ENCODE data around the gene SLAMF8. TPM values are rescaled to one million over a fixed set of nuclear protein-coding genes. Genes with fewer than 3 reads are reported as not detected.

The SLAMF8 gene
- total RNA-seq, 1 experiment from 2014 or later = not detected

DNA sequence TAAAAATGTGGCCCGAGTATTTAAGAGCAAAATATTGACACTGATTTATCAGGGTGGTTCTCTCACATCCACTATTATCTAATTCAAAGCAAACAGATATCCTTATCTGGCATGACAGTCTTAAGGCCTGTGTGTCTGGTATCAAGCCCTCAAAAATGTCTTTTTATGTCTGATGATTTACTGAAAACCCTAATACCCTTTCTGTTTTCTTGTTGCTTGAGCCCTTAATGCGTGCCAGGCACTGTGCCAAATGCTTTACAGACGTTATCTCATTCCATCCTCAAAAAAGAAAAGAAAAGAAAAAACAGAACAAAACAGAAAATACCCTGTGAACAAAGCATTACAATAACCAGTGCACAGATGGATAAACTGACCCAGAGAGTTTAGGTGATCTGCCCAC, 40.2 kb upstream of the SLAMF8 start:
- no CpG with 5 or more reads among the region's 3 CpGs for WGBS (ENCODE audit: extremely low coverage, insufficient read length, low lambda C conversion rate)
- no peaks in the 10 kb centered on the region for H4K20me1 ChIP-seq (ENCODE audit: control insufficient read depth, insufficient read depth, insufficient read length)
- no peak for DNase-seq
- H3K14ac ChIP-seq (ENCODE audit: insufficient read depth, low read length) = no peak overlapping the region
- Mint-ChIP-seq H3K27me3 (ENCODE audit: low read depth) (peaks cover 5% of the 10 kb centered on the region), H3K36me3 (ENCODE audit: insufficient read depth in 1 of 3, low read depth in 3 of 3) (peaks cover 6 to 19% (median 18%) of the 10 kb centered on the region in 3 experiments), H3K4me3 (no peak overlapping the region), H3K4me1 (peaks cover 22 to 26% of the 10 kb centered on the region in 2 experiments), H3K9me3 (peaks cover 0 to under 1% of the 10 kb centered on the region in 2 experiments; a peak in 1 of 5 replicates), H3K27ac (no peak overlapping the region)
- H4K91ac ChIP-seq (ENCODE audit: insufficient read length, low read depth, low read length) = no peak overlapping the region
- H3K4me1 ChIP-seq (ENCODE audit: insufficient read depth, low read length) = peaks cover 5% of the 10 kb centered on the region; the same call in 1 of the 2 replicates
- H2BK120ac ChIP-seq (ENCODE audit: low read depth, low read length, poor library complexity, severe bottlenecking) = no peak overlapping the region
- no peak overlapping the region for H3K23ac ChIP-seq (ENCODE audit: insufficient read length, low read depth, low read length)
- H3K9me3 ChIP-seq (ENCODE audit: control insufficient read depth, low read depth, low read length) = no peaks in the 10 kb centered on the region
- H3K9ac ChIP-seq (ENCODE audit: extremely low read depth, insufficient read length, low read length) = no peak overlapping the region
- no peak overlapping the region for H2BK12ac ChIP-seq (ENCODE audit: insufficient read length, low read depth, low read length)
- no peak for TF ChIP-seq CTCF (conservative IDR thresholded peaks at IDR 0.05)
- H2BK20ac ChIP-seq (ENCODE audit: low read depth, low read length, poor library complexity, severe bottlenecking) = no peak overlapping the region
- no peaks in the 10 kb centered on the region for H3K27me3 ChIP-seq (ENCODE audit: insufficient read depth, low read length)
- no peak overlapping the region for H2AK5ac ChIP-seq (ENCODE audit: insufficient read length, low read length)
- H2BK5ac ChIP-seq (ENCODE audit: insufficient read length, low read length) = no peak overlapping the region
- H2BK15ac ChIP-seq (ENCODE audit: low read depth, low read length) = no peak overlapping the region
- no peak overlapping the region for H3K4ac ChIP-seq (ENCODE audit: low read depth, low read length)
- H3K79me2 ChIP-seq (ENCODE audit: insufficient read depth, low read length) = no peaks in the 10 kb centered on the region
- H3K79me1 ChIP-seq (ENCODE audit: insufficient read depth, low read depth, low read length, poor library complexity, severe bottlenecking) = no peaks in the 10 kb centered on the region
- no peak overlapping the region for H4K5ac ChIP-seq (ENCODE audit: insufficient read length, low read depth, low read length)
- H2AFZ ChIP-seq (ENCODE audit: low read length) = no peak overlapping the region
- H3T11ph ChIP-seq (ENCODE audit: low read length) = no peak overlapping the region
- no peak overlapping the region for H3K18ac ChIP-seq (ENCODE audit: insufficient read length, low read depth, low read length)
- no peak overlapping the region for H4K8ac ChIP-seq (replicated peaks; ENCODE audit: insufficient read length, low read depth, low read length)
- no peak overlapping the region for H3K56ac ChIP-seq (ENCODE audit: insufficient read length, low read depth, low read length)
- H3K23me2 ChIP-seq (ENCODE audit: insufficient read length, low read depth, low read length, poor library complexity, severe bottlenecking) = no peaks in the 10 kb centered on the region
- no peak overlapping the region for H3K27ac ChIP-seq (ENCODE audit: insufficient read length, low read depth, low read length)
- no peak overlapping the region for H3K4me2 ChIP-seq (ENCODE audit: insufficient read depth, insufficient read length, low read length)
